Cardiac septum (tissue), 1 donor: ENCODE results near the gene USHBP1. TPM values are rescaled to one million over a fixed set of nuclear protein-coding genes. Genes with fewer than 3 reads are reported as not detected.

Experiments used
- DNase-seq: peaks from one replicate; pipeline ENCODE4 v3.0.0-alpha.2; 2020; ENCODE audit warnings: low spot score
- intact Hi-C: fragments of 100-400 bp; cut with DNase I; formaldehyde crosslinking; loops from one replicate; pipeline ENCODE4 v1.14.0; 2022
- total RNA-seq: library from RNA; stranded (reverse); fragmentation: NEBNext Ultra II Directional; extraction: Animal tissue kit (Norgen Biotek cat#: 25700); gene quantifications from one replicate; pipeline ENCODE4 v1.2.1, GENCODE V29; 2021
- donor health status: DM: no; HTN: no; CAD: no.

Gene USHBP1
- total RNA-seq, 1 donor from 2014 or later: 4.7 TPM

DNA sequence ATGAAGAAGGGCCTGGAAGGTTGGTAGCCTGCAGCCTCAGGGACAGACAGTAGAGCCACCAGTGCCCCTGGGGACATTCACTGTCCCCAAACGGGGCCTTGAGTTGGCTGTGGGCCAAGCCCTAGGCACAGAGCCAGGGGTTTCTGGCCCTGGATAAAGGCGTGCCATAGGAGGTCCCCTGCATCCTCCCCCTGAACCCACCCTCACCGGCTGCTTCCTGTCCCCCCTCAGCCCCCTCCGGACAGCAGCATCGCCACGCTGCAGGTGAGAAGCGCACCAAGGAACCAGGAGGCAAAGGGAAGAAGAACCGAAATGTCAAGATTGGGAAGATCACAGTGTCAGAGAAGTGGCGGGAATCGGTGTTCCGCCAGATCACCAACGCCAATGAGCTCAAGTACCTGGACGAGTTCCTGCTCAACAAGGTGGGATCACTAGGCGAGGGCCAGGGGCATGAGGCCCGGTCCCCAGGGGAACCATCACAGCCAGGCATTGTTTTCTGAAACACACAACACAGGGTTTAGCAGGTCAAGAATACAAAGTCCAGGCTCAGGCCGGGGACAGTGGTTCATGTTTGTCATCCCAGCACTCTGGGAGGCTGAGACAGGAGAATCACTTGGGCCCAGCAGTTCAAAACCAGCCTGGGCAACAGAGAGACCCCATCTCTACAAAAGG is 64.0 kb downstream of the USHBP1 start:
- DNase-seq: no peak
- intact Hi-C loops: no loop called here

Other genes with a start within 250 kb of the USHBP1 start
- gene CPAMD8, start 237.9 kb downstream of the USHBP1 start, total RNA-seq: 7.1 TPM
- 2.6 TPM for gene HAUS8, start 189.3 kb downstream of the USHBP1 start, total RNA-seq
- gene MYO9B, start 189.0 kb downstream of the USHBP1 start, total RNA-seq: 35.6 TPM
- gene USE1, start 49.4 kb downstream of the USHBP1 start, total RNA-seq: 29.1 TPM
- gene OCEL1, start 38.5 kb downstream of the USHBP1 start, total RNA-seq: 18.8 TPM
- gene NR2F6, start 18.8 kb downstream of the USHBP1 start, total RNA-seq: 50.5 TPM
- 70.5 TPM for gene BABAM1, start 2.7 kb upstream of the USHBP1 start, total RNA-seq
- 0.30 TPM for gene ANKLE1, start 17.2 kb upstream of the USHBP1 start, total RNA-seq
- gene ABHD8, start 38.7 kb upstream of the USHBP1 start, total RNA-seq: 8.6 TPM
- 136 TPM for gene MRPL34, start 41.1 kb upstream of the USHBP1 start, total RNA-seq
- 38.8 TPM for gene DDA1, start 44.8 kb upstream of the USHBP1 start, total RNA-seq
- 7.3 TPM for gene ANO8, start 70.1 kb upstream of the USHBP1 start, total RNA-seq
- gene GTPBP3, start 72.8 kb upstream of the USHBP1 start, total RNA-seq: 9.8 TPM
- 32.8 TPM for gene PLVAP, start 112.6 kb upstream of the USHBP1 start, total RNA-seq
- gene CCDC194, start 129.5 kb upstream of the USHBP1 start, total RNA-seq: 0.40 TPM
- gene BST2, start 140.9 kb upstream of the USHBP1 start, total RNA-seq: 29.8 TPM
- gene MVB12A, start 155.3 kb upstream of the USHBP1 start, total RNA-seq: 14.3 TPM
- not detected for gene TMEM221, start 183.9 kb upstream of the USHBP1 start, total RNA-seq
- gene NXNL1, start 196.2 kb upstream of the USHBP1 start, total RNA-seq: 0.59 TPM
- 35.9 TPM for gene SLC27A1, start 205.8 kb upstream of the USHBP1 start, total RNA-seq
- gene PGLS, start 246.9 kb upstream of the USHBP1 start, total RNA-seq: 24.8 TPM